Inflammatory macrophage treated with lipopolysaccharide for 4 hours (primary cell): ENCODE results near the gene BMP2K.
"Not testable (repeated sequence)": the region's sequence is repeated elsewhere in the genome, so short reads cannot be mapped to it uniquely, and the experiment has no call there.

Experiments used
- DNase-seq: peaks from one replicate; pipeline ENCODE4 v3.0.0-alpha.2; 2020

BMP2K gene

GRCh38 chr4:78868712-78869111, 92.6 kb downstream of the BMP2K start:
- DNase-seq = not testable (repeated sequence)

- DNase-seq = no peak
These were observed 93.9 kb downstream of the BMP2K start for GRCh38 chr4:78870056-78870455.

- peak; percentile 83 for DNase-seq
These were observed 100.6 kb downstream of the BMP2K start for GRCh38 chr4:78876568-78877320.

- DNase-seq = no peak
These were observed 101.9 kb downstream of the BMP2K start for GRCh38 chr4:78878031-78878430.

GRCh38 chr4:78880874-78881492, 104.8 kb downstream of the BMP2K start:
- DNase-seq = peak; percentile 12

GRCh38 chr4:78885598-78885997, 109.4 kb downstream of the BMP2K start:
- no peak for DNase-seq

- DNase-seq = no peak
These were observed 113.8 kb downstream of the BMP2K start for GRCh38 chr4:78889955-78890354.

GRCh38 chr4:78899302-78899701, 123.2 kb downstream of the BMP2K start:
- no peak for DNase-seq

GRCh38 chr4:78901882-78902281, 125.7 kb downstream of the BMP2K start:
- DNase-seq = no peak

GRCh38 chr4:78902298-78902697, 126.1 kb downstream of the BMP2K start:
- DNase-seq = no peak

GRCh38 chr4:78904143-78904542, 128.0 kb downstream of the BMP2K start:
- DNase-seq = no peak

- DNase-seq = no peak
These were observed 131.5 kb downstream of the BMP2K start for GRCh38 chr4:78907638-78908037.

GRCh38 chr4:78908974-78909373, 132.8 kb downstream of the BMP2K start:
- not testable (repeated sequence) for DNase-seq

GRCh38 chr4:78910612-78911011, 134.5 kb downstream of the BMP2K start:
- no peak for DNase-seq

GRCh38 chr4:78922207-78922606, 146.1 kb downstream of the BMP2K start:
- no peak for DNase-seq

GRCh38 chr4:78923464-78924312, 147.5 kb downstream of the BMP2K start:
- DNase-seq = peak; percentile 36

- no peak for DNase-seq
These were observed 150.7 kb downstream of the BMP2K start for GRCh38 chr4:78926826-78927225.

GRCh38 chr4:78928835-78929234, 152.7 kb downstream of the BMP2K start:
- DNase-seq = no peak

- DNase-seq = no peak
These were observed 154.0 kb downstream of the BMP2K start for GRCh38 chr4:78930016-78930629.

GRCh38 chr4:78936989-78937388, 160.8 kb downstream of the BMP2K start:
- no peak for DNase-seq

- DNase-seq = no peak
These were observed 161.7 kb downstream of the BMP2K start for GRCh38 chr4:78937837-78938236.

- no peak for DNase-seq
These were observed 162.3 kb downstream of the BMP2K start for GRCh38 chr4:78938474-78938867.
